Psoas muscle (tissue), 8 donors: ENCODE results near the gene CGB2. TPM values are rescaled to one million over a fixed set of nuclear protein-coding genes. Genes with fewer than 3 reads are reported as not detected.

Source experiments
- ATAC-seq, 4 donors: fragments of 200-7000 bp; cut with Tn5 transposase; one replicate each; pipeline ENCODE4 v1.9.1; 2020; ENCODE audit warnings: moderate library complexity in 3 of 4, mild to moderate bottlenecking in 2 of 4
- DNase-seq, 2 donors: peaks; one replicate each; pipeline ENCODE4 v3.0.0-alpha.2; 2020
- H3K27ac ChIP-seq: fragments of 200-600 bp; one replicate; pipeline ENCODE4 v1.8.0; 2022
- H3K27me3 ChIP-seq, 3 donors: fragments of 200-600 bp in 1 of 3; one replicate each; pipeline versions ENCODE4 v1.6.1 to v1.8.0; 2013 to 2022; ENCODE audit warnings: low read length in 2 of 3, mild to moderate bottlenecking in 2 of 3, moderate library complexity in 1 of 3; ENCODE audit not compliant: insufficient read depth in 3 of 3
- H3K36me3 ChIP-seq, 2 donors: fragments of 200-600 bp in 1 of 2; one replicate each; pipeline versions ENCODE4 v1.6.1 to v1.8.0; 2013 to 2022; ENCODE audit warnings: low read depth in 1 of 2, mild to moderate bottlenecking in 1 of 2, moderate library complexity in 1 of 2; ENCODE audit not compliant: insufficient read depth in 1 of 2
- H3K4me1 ChIP-seq: fragments of 200-600 bp; one replicate; pipeline ENCODE4 v1.8.0; 2022
- H3K4me3 ChIP-seq: fragments of 200-600 bp; one replicate; pipeline ENCODE4 v1.8.0; 2022; ENCODE audit warnings: mild to moderate bottlenecking
- H3K9me3 ChIP-seq: fragments of 200-600 bp; one replicate; pipeline ENCODE4 v1.8.0; 2022
- CTCF ChIP-seq: fragments of 200-600 bp; IDR thresholded peaks from one replicate; pipeline ENCODE4 v1.8.0; 2022; ENCODE audit warnings: antibody characterized with exemption
- WGBS, 3 donors: extraction: QIAGEN DNeasy Blood & Tissue Kit; methylation state at CpG; one replicate each; pipeline versions ENCODE4 v1.1.6 to v1.1.7; 2013; 5-methylcytosine and 5-hydroxymethylcytosine counted together
- intact Hi-C, 2 donors: fragments of 100-400 bp; cut with DNase I; formaldehyde crosslinking; loops; one replicate each; pipeline versions ENCODE4 v1.11.0 to v1.14.2; 2022
- polyA plus RNA-seq, 3 donors: library from polyadenylated mRNA; stranded (reverse); fragments of 200-250 nt; gene quantifications; one replicate each; pipeline ENCODE4 v1.2.3, GENCODE V29; 2013
- total RNA-seq, 4 donors: library from RNA; stranded (reverse); fragmentation: NEBNext Ultra II Directional in 2 of 4; extraction: Animal tissue kit (Norgen Biotek cat#: 25700) in 2 of 4; gene quantifications; one replicate each; pipeline versions ENCODE4 v1.2.1 to v1.2.4, GENCODE V29; 2021 to 2023
- donor health status: healthy with polysubstance abuse.
- donor health status: DM: no; HTN: no; CAD: no; lungs with moderate emphysema.
- donor health status: Bipolar disorder and iron deficiency.
- donor health status: healthy.
- donor health status: DM: yes; HTN: yes; CAD: no.
- donor health status: DM: no; HTN: no; CAD: no.
- donor health status: DM: no; HTN: no; CAD: no.
- donor health status: DM: yes; HTN: yes; CAD: no.

Gene CGB2
- total and polyA plus RNA-seq, 7 donors = 0.10 TPM; not detected in 6

- no peak for TF ChIP-seq CTCF
- H3K4me3 ChIP-seq = no peak overlapping the region
- H3K27ac ChIP-seq = no peak overlapping the region
- ATAC-seq (no peak), DNase-seq (no peak)
- no peaks in the 10 kb centered on the region for H3K9me3 ChIP-seq
- no peaks in the 10 kb centered on the region for H3K4me1 ChIP-seq
- intact Hi-C loops = loop anchor here in 1 of 2 donors (5.0 kb wide), 1 partner anchor 46 kb away; the partner anchor contains the start of gene CGB7
- WGBS, 3 donors = 87 to 93% (median 87%) methylated on average over 17 of the region's 17 CpGs
- peaks cover 17 to 91% of the 10 kb centered on the region in 2 donors for H3K36me3 ChIP-seq
- no peaks in the 10 kb centered on the region for H3K27me3 ChIP-seq
Measured at GRCh38 chr19:49011194-49011593, 20.5 kb upstream of the CGB2 start.

- Histone ChIP-seq H3K9me3 (no peaks in the 10 kb centered on the region), H3K36me3 (peaks cover 17 to 62% of the 10 kb centered on the region in 2 donors), H3K27me3 (no peaks in the 10 kb centered on the region), H3K27ac (no peak overlapping the region), H3K4me3 (no peak overlapping the region), H3K4me1 (peaks cover 7% of the 10 kb centered on the region)
- DNase-seq = no peak
- no peak for TF ChIP-seq CTCF
- 88 to 92% (median 90%) methylated on average over 32 of the region's 32 CpGs for WGBS, 3 donors
- no peak for ATAC-seq
- intact Hi-C loops = loop anchor here in 1 of 2 donors (5.0 kb wide), 1 partner anchor 43 kb away; the partner anchor contains the start of gene CGB7
Measured at GRCh38 chr19:49014123-49014869, 17.4 kb upstream of the CGB2 start.

- H3K9me3 ChIP-seq = no peaks in the 10 kb centered on the region
- no peak for TF ChIP-seq CTCF
- no peak overlapping the region for H3K27ac ChIP-seq
- intact Hi-C loops = loop anchor here in 1 of 2 donors (5.0 kb wide), 1 partner anchor 42 kb away; the partner anchor contains the start of gene CGB7
- peaks cover 7% of the 10 kb centered on the region for H3K4me1 ChIP-seq
- ATAC-seq (no peak), DNase-seq (no peak)
- H3K27me3 ChIP-seq = no peaks in the 10 kb centered on the region
- 90 to 95% (median 91%) methylated on average over 18 of the region's 18 CpGs for WGBS, 3 donors
- H3K36me3 ChIP-seq = peaks cover 17 to 57% of the 10 kb centered on the region in 2 donors
- no peak overlapping the region for H3K4me3 ChIP-seq
Measured at GRCh38 chr19:49014870-49015255, 16.8 kb upstream of the CGB2 start.

GRCh38 chr19:49016067-49016839 is 15.4 kb upstream of the CGB2 start:
- no peak for DNase-seq
- H3K4me1 ChIP-seq = peaks cover 7% of the 10 kb centered on the region
- no peaks in the 10 kb centered on the region for H3K27me3 ChIP-seq
- intact Hi-C loops = no loop called here
- 90 to 96% (median 94%) methylated on average over 23 to 26 of the region's 29 CpGs for WGBS, 3 donors
- no peak for TF ChIP-seq CTCF
- H3K36me3 ChIP-seq = peaks cover 12 to 43% of the 10 kb centered on the region in 2 donors
- ATAC-seq = no peak
- H3K27ac ChIP-seq = no peak overlapping the region
- no peak overlapping the region for H3K4me3 ChIP-seq
- no peaks in the 10 kb centered on the region for H3K9me3 ChIP-seq
